Activated T-cell treated with anti-CD3 and anti-CD28 coated beads for 24 hours (primary cell): ENCODE data around the gene CPNE2.
"Not testable (repeated sequence)": the region's sequence is repeated elsewhere in the genome, so short reads cannot be mapped to it uniquely, and the experiment has no call there.

Experiments used
- DNase-seq: peaks from one replicate; pipeline ENCODE4 v3.0.0-alpha.2; 2020; ENCODE audit warnings: low read depth

The CPNE2 gene

DNA sequence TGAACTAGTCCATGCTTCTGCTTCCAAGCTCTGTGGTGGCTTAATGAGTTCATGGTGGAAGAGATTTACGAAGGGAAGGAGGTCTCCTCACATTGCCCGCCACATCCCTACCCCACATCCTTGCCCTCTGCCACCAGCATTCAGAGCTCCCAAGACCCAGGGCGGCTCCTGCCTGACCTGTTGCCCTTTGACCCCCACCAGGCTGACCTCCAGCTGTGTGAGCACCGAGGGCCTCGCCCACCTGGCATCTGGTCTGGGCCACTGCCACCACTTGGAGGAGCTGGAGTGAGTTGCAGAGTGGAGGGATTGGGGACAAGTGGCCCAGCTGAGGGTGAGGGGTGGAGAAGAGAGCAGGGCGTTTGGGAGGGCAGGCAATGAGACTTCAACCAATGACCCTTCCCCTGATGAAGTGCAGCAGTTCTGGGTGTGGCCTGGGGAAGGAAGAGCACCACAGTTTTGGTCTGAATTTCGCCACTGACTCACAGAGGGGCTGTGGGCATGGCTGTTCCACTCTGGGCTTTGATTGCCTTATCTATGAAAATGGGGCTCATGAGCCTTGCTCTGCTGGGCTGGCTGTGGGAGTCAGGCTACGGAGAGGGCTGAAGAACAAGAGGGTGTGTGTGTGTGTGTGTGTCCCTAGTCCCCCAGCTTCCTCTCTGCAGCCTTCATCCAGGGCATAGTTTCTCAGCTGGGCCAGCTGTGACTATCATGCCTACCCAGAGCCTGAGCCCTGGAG lies 22.6 kb upstream of the CPNE2 start:
- DNase-seq, result no peak

DNA sequence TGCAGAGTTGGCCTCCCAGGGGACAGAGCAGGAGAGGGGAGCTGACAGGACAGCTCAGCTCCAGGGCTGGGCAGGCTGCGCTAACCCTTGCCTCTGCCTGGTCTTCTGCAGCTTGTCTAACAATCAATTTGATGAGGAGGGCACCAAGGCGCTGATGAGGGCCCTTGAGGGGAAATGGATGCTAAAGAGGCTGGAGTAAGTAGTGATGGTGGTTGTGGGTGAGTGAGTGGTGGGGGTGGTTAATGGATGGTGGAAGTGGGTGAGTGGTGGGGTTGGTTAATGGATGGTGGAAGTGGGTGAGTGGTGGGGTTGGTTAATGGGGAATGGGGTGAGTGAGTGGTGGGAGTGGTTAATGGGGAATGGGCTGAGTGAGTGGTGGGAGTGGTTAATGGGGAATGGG lies 22.0 kb upstream of the CPNE2 start:
- DNase-seq, result no peak

DNA sequence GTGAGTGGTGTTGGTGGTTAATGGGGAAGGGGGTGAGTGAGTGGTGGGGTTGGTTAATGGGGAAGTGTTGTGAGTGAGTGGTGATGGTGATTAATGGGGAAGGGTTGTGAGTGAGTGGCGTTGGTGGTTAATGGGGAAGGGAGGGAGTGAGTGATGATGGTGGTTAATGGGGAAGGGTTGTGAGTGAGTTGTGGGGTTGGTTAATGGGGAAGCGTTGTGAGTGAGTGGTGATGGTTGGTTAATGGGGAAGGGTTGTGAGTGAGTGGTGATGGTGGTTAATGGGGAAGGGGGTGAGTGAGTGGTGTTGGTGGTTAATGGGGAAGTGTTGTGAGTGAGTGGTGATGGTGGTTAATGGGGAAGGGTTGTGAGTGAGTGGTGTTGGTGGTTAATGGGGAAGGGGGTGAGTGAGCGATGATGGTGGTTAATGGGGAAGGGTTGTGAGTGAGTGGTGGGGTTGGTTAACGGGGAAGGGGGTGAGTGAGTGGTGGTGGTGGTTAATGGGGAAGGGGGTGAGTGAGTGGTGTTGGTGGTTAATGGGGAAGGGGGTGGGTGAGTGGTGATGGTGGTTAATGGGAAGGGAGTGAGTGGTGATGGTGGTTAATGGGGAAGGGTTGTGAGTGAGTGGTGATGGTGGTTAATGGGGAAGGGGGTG lies 21.2 kb upstream of the CPNE2 start:
- not testable (repeated sequence) for DNase-seq

DNA sequence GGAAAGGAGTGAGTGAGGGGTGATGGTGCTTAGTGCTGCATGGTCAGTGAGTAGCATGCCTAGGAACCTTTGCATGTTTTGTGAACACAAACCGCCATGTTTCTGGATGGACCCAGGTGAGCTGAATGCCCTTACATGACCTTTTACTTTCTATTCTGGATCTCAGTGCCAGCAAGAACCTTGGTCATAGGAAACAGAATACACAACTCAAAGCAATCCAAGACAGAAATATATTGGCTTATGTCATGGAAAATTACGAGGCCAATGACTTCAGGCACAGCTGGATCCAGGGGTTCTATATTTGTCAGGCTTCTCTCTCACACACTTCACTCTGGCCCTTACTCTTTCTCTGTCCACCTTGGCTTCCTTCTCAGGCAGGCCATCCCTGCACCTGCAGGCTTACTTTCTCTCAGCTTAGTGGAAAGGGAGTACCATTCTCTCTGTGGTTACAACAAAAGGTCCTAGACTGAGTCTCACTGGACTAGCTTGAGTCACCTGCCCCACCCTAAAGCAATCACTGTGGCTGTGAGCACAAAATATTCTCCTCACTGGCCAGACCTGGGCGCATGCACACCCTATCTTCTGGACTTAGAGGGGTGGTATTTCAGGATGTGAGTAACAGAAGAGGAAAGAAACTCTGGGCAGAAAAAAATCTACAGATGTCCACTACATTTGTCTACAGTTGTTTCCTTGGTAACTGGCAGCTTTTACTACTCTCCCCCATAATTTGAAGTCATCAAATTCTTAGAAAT lies 20.4 kb upstream of the CPNE2 start:
- DNase-seq, result no peak

DNA sequence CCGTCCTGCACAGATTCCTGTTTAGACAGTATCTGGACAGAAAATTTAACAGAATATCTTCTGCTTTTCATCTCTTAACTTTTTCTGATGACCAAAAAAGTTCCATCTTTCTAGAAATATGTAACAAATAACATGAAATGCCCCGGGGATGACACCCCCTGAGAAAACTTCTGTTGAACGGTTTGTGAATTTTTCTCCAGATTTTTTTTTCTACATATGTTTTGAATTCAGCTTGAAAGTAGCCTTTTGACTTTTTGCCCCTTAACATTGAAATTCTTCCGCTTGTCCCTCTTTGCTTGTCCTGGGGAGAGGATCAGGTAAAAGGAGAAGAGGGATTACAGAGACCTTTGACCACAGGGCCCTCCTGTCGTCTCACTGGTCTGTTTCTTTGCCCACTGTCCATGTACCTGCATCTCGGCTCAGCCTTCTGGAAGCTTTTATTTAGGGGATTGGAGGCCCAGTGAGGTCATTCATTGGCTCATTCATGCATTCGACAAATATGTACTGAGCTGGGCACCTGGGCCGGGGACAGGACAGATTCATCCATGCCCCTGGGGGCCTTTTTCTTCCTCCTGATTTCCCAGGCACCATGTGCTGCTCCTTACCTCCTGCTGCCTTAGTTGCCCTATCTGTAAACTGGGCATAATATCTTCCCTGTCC lies 19.6 kb upstream of the CPNE2 start:
- no peak for DNase-seq

DNA sequence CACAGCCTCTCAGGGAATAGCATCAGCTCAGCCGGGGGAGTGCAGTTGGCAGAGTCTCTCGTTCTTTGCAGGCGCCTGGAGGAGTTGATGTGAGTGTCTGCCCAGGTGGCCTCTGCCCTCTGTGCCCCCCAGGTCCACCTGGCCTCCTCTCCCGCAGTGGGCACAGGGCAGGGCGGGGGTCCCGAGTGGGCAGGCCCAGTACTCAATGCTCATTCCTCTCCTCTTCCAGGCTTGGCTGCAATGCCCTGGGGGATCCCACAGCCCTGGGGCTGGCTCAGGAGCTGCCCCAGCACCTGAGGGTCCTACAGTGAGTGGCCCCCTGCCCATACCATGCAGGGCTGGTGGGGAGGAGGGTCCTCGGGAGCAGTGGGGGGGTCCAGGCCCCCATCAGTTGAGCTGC lies 14.7 kb upstream of the CPNE2 start:
- no peak for DNase-seq

DNA sequence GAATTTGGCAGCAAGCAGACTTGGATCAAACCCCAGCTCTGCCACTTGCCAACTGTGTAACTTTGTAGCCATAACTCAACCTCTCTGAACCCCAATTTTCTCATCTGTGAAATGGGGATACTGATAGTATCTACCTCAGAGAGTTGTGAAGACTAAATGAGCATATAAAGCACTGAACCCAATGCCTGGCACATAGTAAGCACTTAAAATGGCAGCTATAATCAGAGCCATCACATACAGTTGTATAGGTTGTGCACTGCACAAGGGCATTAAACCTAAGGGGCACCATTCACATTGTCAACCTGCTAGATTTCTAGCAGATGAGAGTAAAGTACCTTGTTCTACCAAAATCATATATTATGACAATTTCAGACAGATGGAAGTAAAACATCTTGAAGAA lies 10.6 kb upstream of the CPNE2 start:
- DNase-seq, result no peak

DNA sequence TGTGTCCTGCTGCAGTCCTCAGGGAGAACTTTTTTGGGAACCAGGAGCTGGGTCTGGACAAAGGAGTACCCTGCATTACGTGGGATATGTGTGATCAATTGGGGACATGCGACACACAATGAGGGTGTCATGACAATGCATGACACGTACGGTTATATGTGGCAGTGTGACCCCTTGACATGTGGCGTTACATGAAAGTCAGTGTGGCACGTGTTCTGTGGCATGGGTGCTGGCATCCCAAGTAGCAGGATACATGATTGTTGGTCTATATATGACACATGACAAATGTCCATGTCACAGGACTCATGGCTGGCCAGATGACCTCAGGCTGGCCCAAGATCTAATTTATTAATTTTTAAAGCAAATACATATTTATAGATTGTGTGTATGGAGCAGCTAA lies 9.7 kb upstream of the CPNE2 start:
- DNase-seq, result no peak

DNA sequence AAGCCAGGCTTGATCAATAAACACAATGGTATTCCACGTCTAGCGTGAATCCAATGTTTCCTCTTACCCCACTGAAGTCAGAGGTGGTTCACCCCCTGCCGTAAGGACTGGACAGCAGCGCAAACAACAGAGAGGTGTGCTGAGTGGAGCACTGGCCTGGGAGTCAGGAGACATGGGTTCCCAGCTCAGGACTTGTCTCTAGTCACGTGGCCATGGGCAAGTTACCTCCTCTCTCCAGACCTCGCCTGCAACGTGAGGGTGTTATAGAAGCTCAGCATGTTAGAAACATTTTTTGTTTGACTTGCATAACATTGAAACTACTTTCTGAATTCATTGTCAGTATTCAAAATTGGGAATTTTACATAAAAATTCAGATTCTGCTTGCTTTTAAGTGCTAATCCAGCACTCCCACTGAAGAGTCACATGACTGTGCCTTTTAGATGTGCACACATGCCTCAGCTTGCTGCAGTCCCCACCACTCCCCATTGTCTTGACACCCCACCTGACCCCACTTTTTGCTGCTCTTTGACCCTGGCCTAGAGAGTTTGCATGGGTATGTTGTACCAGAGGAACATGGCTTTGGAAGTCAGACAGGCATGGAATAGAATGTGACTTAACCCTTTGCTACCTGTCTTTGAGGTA lies 8.8 kb upstream of the CPNE2 start:
- no peak for DNase-seq

DNA sequence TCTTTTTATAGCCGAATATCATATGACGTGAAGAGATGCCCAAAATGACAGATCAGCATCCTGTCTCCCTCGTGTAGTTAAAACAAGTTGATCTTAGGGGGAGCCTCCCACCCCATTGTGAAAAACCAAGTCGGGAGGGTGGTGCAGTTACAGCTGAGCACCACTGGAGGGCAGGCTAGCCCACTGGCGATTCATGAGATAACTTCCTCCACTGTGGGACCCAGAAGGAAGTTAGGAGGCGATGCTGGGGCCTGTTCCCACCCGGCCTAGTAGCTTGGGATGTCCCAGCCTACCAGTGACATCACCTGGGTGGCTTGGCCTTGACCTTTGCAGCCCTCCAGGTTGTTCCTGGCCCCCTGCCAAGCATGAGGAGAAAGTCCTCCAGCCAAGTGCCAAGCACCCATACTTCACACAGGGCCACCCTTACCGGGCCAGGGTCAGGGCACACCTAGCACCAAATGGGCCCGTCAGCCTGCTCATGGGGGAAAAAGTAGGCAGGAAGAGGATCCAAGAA lies 8.1 kb upstream of the CPNE2 start:
- peak; percentile 66 for DNase-seq

DNA sequence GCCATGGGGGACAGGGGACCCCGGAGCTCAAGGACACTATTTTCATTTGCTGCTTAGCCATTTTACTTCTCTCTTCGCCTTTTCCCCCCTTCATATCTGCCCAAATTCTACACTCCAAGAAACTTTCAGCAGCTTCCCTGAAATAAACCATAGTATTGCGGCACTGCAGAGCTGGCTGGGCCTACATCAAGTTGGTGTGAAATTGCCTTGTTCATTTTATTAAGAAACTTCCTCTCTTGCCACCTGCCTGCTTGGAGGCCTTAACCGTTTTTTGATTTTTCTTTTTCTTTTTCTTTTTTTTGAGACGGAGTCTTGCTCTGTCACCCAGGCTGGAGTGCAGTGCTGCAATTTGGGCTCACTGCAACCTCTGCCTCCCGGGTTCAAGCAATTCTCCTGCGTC lies 7.4 kb upstream of the CPNE2 start:
- no peak for DNase-seq

DNA sequence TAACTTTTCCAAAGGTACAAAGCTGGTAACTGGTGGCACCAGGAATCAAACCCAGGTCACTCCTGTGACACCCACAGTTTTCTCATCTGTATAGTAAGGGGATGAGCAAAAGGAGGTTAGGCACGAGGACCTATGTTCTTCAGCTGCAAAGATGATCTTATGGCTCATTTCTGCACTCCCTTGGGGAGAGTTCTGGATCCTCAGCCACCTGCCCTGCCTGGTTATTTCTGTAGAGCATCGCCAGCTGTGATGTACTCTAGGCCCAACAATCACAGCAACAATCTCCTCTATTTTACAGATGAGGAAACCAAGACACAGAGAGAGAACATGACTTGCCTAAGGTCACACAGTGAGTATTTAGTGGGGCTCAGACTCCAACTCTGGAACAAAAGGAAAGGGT lies 5.4 kb upstream of the CPNE2 start:
- no peak for DNase-seq

DNA sequence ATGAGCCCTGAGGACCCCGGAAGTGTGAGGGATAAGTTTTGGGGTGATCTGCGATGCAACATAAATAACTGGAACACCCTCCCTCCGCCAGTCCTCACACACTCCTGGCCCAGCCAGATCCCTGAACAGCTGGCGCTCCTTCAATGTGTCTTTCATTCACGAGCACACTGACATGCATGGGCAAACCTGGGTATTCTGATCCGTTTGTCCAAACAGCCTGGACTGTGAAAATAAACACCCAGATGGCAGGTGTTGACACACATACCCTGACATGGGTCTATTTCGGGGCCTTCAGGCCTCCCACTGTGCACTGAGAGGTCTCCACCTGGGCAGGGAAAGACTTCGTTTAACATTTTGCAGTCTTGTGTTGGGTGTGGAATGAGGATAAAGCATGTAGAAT lies 3.0 kb upstream of the CPNE2 start:
- no peak for DNase-seq

DNA sequence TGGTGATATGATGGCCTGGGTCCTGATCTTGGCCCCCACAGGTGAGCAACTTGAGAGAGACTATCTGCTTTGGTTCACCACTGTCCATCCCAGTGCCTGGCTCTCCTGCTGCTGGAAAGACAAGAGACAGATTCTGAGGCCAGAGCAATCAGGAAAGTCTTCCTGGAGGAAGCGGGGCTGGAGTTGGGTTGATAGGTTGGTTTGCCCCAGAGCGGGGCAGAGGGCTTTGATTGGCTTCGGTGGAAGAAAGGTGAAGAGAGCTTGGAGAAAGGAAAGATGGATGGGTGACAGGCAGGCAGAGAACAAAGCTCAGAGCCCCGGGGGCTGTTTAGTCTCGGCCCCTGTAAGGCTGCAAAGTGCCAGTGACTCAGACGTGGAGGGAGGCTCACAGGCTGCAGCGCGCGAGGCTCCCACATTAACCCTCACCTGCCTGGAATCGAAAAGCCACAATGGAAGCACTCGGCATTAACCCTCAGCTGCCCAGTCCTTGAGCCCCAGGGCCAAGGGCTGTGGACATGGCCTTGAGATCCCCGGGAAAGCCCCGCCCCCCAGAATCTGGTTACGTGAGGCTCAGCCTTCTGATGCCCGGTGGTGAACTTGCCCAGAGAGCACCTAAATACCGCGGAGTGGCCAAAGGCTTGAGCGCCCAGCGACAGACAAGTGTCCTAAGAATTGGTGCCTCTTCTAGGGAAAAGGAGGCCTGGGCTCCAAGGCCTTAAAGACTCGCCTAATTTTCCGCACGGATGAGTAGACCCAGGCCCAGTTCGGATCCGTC lies 996 bp upstream of the CPNE2 start:
- DNase-seq, result no peak

DNA sequence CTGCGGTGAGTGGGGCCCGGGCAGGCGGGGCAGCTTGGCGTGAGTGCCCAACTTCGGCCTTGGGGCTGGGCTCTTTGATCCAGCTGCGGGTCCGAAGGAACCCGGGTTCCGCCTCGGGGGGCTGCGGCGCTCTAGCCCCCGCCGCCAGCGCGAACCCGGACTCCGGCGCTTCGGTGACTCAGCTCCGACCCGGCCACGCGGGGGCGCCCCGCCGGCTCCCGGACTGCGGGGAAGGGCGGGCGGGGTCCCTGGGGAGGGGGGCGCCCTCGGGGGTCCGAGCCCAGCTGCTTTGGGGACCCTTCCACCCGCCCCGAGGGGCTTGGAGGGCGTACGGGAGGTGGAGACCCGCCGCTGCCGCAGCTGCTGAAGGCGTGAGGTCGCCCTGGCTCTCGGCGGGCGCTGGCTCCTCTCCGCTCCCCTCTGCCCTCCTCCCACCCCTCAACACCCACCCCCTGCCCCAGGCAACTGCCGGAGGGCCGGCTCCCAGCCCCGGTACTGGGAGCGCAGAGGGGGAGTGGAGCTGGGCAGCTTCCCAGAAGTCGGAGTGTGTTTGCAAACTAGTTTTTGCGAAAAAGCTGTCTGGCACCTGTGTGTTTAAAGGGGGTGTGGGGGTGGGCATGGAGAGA lies 516 bp downstream of the CPNE2 start:
- DNase-seq, result no peak

DNA sequence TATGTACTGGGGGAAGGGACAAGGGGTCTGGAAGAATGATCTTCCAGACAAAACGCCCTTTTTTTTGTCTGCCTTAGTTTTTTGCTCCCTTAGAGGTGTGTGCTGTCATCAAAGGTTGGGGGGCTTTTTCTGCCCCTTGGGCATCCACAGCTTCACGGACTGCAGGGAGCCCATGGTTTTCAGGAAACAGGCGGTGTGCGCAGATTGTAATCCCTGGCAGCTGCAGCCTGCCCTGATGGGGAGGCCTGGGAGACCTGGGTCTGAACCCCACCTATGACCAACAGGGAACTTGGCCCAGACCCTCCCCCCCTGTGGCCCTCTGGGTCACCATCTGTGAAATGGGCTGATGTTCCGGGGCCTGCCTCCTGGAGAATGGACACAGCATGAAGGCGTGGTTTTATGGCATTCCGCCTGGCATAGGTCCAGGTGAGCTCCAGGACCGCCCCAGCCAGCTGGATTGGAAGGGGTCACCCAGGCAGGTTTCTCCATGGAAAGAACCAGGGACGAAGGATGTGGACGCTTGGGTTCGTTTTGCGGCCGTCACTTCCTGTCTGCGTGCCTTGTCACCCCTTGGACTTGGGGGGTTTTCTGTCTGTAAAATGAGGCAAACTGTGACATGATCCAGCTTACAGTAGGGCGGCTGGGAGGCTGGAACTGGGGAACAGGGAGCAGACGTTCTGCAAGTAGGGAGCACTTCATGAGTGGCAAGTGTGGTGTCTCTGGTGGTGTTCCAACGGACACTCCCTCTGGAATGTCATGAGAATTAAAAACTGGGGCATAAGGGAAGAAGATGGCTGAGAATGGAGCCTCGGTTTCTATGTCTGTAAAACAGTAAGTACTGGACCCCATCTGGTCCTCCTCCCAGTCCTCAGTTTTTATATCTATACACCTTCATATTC lies 1.5 kb downstream of the CPNE2 start:
- DNase-seq, result no peak

DNA sequence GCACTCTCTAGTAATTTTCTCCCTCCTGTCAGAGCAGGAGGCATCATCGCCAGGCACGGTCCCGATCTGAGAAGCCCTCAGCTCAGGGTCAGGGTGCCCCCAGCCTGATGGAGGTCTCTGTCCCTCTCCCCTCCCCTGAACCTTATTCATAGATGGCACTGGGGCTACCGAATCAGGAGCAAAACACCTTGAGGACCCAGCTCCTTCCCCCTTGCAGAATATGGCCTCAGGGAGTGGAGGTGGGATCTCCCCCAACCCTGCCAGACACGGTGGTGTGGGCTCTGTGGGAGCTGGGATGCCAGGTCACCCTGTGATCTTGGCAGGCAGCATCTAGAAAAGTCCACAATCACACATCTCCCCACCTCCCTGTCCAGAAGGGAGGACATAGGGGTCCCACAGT lies 2.5 kb downstream of the CPNE2 start:
- no peak for DNase-seq

DNA sequence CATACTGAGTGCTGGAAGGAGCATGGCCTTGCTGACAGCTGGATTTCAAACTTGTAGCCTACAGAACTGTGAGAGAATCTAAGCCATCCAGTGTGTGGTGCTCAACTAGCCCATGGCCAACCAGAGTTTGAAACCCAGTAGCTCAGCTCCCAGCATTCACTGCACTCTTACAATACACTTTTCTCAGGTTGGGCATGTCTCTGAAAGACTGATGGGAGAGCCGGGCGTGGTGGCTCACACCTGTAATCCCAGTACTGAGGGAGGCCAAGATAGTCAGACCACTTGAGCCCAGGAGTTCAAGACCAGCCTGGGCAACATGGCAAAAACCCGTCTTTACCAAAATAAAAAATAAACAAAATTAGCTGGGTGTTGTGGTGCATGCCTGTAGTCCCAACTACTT lies 3.8 kb downstream of the CPNE2 start:
- DNase-seq, result no peak

DNA sequence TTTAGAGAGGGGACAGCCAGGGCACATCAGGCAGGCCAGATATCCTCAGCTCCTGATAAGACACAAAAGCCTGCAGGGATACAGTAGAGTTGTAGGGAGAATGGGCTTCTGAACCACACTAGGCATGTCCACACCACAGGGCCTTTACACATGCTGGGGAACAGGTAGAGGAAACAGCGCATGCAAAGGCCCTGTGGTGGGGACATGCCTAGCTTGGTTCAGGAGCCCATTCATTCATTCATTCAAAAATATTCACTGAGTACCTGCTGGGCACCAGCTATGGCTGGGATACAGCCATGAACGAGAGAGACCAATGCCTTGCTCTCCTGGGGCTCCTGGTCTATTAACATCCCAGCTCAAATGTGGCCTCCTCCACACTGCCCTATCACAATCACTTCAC lies 4.4 kb downstream of the CPNE2 start:
- no peak for DNase-seq
